GM19468 (cell line): ENCODE measurements around the gene RFPL2.
"Not testable (repeated sequence)": the region's sequence is repeated elsewhere in the genome, so short reads cannot be mapped to it uniquely, and the experiment has no call there.

ENCODE experiments used
- ATAC-seq: cut with Tn5 transposase; IDR thresholded peaks from one replicate; pipeline ENCODE4 v1.9.1; 2021; ENCODE audit warnings: mild to moderate bottlenecking, moderate library complexity, moderate number of reproducible peaks; ENCODE audit not compliant: unreplicated experiment; ENCODE audit errors: extremely low read depth

RFPL2 gene

GRCh38 chr22:32206774-32207758 lies 2.2 kb upstream of the RFPL2 start:
- no peak for ATAC-seq

- no peak for ATAC-seq
Observed at GRCh38 chr22:32205974-32206773, 1.3 kb upstream of the RFPL2 start.

- no peak for ATAC-seq
Observed at GRCh38 chr22:32204040-32204855, 625 bp downstream of the RFPL2 start.

GRCh38 chr22:32203181-32204039 lies 1.5 kb downstream of the RFPL2 start:
- no peak for ATAC-seq

- ATAC-seq: no peak
Observed at GRCh38 chr22:32202539-32203180, 2.2 kb downstream of the RFPL2 start.

GRCh38 chr22:32202161-32202538 lies 2.7 kb downstream of the RFPL2 start:
- ATAC-seq: no peak

- no peak for ATAC-seq
Observed at GRCh38 chr22:32200752-32201151, 4.1 kb downstream of the RFPL2 start.

- no peak for ATAC-seq
Observed at GRCh38 chr22:32199961-32200360, 4.9 kb downstream of the RFPL2 start.

GRCh38 chr22:32199341-32199740 lies 5.5 kb downstream of the RFPL2 start:
- no peak for ATAC-seq

GRCh38 chr22:32197553-32198226 lies 7.2 kb downstream of the RFPL2 start:
- not testable (repeated sequence) for ATAC-seq

GRCh38 chr22:32195900-32196299 lies 9.0 kb downstream of the RFPL2 start:
- ATAC-seq: not testable (repeated sequence)

- ATAC-seq: not testable (repeated sequence)
Observed at GRCh38 chr22:32193346-32193745, 11.5 kb downstream of the RFPL2 start.

GRCh38 chr22:32191021-32191420 lies 13.9 kb downstream of the RFPL2 start:
- ATAC-seq: not testable (repeated sequence)

GRCh38 chr22:32185821-32186220 lies 19.1 kb downstream of the RFPL2 start:
- ATAC-seq: no peak

- ATAC-seq: no peak
Observed at GRCh38 chr22:32183625-32184024, 21.2 kb downstream of the RFPL2 start.

GRCh38 chr22:32181043-32181442 lies 23.8 kb downstream of the RFPL2 start:
- ATAC-seq: no peak

- no peak for ATAC-seq
Observed at GRCh38 chr22:32177221-32177765, 27.6 kb downstream of the RFPL2 start.
